Fibroblast of upper back skin (primary cell): ENCODE measurements around the gene DOCK10.
"Not testable (repeated sequence)": the region's sequence is repeated elsewhere in the genome, so short reads cannot be mapped to it uniquely, and the experiment has no call there.

Source experiments
- DNase-seq: peaks from one replicate; pipeline ENCODE4 v3.0.0-alpha.2; 2013

Gene DOCK10

DNA sequence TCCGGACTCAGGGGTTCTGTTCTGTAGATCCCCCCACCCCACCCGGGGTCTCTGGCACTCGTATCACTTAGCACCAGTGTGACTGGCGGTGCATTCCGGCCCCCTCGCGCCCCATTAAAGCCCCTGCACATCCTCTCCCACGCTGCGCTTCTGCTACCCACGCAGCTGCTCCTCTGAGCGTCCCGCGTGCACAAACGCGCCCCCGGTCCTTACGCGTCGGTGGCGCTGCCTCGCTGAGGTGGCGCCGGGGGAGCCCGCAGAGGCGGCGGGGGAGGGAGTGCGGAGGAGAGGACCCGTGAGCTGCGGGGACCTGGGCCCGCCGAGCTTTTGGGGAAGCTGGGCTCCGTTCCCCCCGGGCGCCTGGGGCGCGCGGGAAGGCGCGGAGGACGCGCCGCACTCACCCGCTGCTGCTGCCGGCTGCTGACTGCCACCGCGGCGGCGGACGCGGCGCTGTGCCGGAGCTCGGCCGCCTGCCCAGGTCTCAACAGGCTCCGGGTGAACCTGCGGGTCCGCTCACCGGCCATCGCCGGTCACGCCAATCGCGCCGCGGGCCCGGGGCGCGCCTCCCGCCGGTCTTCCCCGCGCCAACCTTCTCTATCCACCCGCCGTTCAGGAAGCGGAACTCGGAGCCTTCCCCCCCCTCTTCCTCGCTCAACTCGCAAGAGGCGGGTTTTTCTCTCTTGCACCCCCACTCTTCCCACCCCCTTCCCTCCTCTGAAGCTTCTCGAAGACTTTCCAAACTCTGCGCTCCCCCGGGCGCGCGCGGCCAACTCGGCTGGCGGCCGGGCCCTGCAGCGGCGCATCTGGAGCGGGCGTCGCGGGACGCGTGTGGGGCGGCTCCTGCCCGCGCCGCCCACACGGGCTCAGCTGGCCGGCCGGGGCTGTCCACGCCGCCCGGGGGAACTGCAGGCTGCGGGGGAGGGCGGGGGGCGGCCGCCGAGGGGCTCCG is at the start of gene DOCK10:
DOCK10 (minus strand) TSS at position 618 of the 949 bp plus-strand sequence; CDS start at position 524, 94 bp downstream.
- peak; percentile 62 for DNase-seq

DNA sequence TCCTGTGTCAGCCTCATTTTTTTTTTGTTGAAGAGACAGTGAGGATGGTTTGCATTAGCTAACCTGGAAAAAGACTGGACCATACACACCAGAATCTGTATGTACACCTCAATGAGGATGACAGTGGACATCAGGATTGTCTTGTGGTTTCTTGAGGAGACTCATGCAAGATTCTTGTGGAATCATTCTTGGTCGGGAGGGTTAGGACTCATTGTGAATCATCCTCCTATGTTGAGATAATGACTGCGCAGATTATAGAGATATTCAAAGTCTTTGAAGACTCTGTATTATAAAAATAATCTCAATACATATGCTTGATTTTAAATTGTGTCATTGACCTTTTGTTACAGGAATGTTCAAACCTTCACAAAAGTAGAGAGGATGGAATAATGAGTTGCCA is 49.1 kb upstream of the DOCK10 start:
- peak; percentile 98 for DNase-seq

DNA sequence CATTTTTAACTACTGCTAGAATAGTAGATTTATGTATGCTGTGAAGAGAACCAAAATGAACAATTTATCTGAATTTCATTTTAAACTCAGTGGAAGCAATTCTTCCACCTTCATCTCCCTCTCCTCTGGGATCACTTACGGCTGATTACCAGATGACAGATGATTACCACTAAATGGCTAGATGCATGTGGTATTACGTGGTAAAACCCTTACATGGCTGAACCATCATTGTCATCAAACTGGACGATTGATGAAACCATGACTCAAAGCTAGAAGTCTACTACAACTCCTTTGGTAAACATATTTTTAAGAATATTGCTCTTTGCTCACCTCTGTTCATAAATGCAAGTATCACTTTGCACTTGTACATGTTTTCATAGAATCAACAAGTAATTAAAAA is 48.5 kb upstream of the DOCK10 start:
- DNase-seq: peak; percentile 92

DNA sequence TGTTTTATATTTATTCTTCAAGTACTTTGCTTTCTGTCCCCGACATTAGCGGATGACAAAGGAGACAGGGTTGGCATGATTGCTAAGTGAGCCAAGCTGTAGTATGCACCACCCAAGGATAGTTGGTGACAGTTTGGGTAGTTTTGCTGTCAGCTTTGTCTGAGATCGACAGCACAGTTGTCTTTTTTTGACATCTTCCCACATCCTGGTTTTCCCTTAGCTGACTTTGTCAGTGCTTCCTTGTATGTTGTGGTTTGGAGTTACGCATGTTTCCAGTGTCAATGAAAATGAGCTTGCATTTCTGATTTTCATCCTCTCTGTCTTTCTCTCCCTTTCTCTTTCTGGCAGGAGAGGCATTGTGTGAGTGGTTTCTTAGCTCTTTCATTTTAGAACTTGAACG is 44.6 kb upstream of the DOCK10 start:
- DNase-seq: no peak

DNA sequence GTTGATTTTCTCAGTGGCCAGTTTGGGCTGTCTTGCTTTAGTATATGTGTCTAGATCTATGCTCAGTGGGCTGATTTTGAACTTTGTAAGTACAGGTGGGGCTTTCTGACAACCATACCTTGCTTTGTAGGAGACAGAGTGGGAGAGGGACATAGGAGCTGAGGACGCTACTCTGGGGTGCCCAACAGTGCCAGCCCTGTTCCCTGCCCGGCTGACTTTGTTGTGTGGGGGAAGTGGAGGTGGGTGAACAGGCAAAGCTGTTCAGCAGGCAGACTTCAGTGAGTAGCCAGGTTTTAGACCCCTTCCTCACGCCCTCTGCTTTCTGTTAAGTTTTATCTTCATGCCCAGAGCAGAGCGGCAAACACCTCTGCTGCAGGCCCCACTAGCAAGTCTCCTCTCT is 44.2 kb upstream of the DOCK10 start:
- no peak for DNase-seq

DNA sequence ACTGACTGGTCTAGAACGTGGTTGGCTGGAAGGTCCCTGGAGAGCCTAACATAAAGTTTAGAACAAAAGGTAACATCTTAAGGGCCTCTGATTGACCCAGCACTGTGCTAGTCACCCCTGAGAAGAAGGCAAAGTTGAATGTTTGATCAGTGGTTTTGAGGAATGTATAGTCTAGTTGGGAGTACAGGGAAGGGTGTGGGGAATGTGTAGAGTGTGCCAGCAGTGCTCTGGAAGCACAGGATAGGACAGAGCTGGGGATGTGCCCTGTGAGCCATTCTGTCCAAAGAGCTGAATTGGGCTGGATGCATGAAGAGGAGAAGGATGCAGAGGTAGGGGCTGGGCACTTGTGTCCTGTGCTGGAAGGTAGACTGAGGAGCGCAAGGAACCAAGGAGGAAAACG is 41.0 kb upstream of the DOCK10 start:
- peak; percentile 27 for DNase-seq

DNA sequence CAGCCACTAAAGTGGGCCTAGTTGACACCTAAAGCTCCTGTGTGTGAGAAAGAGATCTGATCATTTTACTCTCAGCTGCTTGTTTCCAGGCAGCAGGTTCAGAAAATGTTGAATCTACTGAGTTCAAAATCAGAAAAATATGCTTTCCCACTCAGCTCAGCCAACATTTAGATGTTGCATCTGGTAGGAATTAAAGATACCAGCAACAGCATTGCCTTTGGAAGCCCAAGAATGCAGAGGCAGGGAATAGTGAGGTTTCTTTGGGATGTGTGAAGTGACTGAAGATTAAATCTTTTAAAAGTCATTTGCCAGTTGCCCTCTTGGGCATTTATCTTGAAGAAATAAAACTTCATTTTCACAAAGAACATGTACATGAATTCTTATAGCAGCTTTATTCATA is 33.9 kb upstream of the DOCK10 start:
- peak; percentile 86 for DNase-seq

DNA sequence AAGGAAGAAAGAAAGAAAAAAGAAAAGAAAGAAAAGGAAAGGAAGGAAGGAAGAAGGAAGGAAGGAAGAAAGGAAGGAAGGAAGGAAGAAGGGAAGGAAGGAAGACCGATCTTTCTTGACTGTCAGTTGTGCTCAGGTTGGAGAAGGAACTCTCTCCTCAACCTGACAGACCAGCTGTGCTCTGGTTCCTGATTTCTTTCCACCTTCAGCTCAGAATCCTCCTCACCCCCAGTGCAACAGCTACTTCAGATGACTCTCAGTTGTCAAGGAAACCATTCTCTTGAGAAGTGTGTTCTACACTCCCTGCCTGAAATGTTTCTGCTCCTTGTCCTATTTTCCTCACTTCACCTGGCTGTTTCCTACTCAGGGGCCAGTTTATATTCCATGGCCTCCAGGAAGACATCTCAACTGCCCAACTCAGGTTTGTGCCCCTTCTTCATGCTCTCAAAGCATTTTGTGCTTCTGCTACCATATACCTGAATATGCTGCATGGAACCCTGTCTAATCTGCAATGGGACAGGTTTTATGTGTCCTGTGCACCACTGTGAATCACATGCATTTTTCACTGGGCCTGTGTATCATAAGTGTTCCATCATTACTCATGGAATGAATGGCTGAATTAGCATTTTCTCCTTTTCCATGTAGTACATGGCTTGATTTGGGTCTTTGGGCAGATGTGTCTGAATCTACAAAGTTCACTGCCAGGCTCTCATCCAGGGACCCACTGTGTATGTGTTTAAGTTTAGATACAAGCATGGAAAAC is 32.8 kb upstream of the DOCK10 start:
- DNase-seq: peak; percentile 28

DNA sequence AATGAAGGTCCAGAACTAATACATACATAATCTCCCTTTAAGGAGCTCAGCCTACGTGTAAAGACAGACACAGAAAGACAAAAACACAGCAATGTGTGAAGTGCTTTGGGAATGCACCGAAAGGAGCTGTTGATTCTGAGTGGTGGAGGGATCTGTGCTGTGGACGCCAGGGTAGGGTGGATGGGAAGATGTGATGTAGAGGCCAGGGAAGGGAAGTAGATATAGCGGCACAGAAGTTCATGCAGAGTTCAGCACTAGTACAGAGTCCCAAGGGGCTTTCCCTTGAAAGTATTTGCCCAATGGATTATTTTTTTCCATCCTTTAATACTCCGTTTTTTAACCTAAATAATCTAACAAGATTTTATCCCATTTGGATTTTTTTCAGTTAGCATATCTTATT is 32.1 kb upstream of the DOCK10 start:
- peak; percentile 53 for DNase-seq

DNA sequence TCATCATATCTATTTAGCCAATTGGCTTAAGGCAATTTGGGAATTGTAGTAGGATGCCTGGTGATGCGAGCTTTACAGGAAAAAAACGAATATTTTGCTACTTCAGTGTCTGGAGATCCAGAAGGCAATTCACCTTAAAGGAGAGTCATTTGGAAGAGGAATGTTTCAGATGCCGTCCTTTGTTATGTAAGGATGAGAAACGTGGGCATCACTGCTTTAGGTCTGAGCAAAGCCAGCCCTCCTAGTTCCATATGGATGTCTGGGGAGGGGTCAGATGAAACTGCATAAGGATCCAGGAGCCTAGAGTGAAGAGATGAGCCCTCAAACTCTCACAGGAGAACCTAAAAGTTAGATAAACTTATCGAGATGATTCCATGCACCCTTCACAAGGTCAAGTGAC is 30.9 kb upstream of the DOCK10 start:
- DNase-seq: no peak

DNA sequence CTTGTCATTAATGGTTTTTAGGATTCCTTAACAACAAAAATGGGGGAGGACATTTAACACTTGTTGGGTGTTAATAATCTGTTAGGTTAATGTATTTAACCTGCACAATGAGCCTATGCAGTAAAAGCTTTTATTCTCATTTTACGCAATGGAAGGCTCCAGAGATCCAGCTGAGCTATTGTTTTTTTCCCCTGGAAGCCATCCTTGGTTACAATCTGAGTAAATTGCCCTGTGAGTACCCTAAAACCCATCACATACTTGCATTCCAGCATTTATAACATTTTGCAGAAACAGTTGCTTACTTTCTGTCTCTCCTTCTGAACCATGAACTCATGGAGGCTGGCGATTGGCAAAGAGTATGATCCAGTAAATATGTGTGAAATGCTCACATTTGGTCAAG is 30.2 kb upstream of the DOCK10 start:
- DNase-seq: no peak

DNA sequence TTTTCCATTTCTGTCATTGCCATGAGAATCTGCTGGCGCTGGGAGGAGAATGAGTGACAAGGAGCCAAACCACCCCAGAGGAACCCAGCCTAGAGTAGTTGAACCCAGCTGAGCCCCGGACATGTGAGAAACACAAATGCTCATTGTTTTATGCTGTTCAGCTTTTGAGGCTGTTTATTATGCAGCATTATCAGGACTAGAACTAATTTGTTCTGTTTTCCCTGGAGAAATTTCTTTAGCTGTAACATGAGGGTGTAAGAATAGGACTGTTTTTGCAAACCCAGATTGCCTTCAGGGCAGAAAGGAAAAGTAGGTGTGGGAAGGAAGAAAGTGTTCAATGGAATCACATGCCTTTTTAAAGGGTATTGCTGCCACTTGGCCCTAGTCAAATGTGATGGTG is 28.5 kb upstream of the DOCK10 start:
- no peak for DNase-seq

DNA sequence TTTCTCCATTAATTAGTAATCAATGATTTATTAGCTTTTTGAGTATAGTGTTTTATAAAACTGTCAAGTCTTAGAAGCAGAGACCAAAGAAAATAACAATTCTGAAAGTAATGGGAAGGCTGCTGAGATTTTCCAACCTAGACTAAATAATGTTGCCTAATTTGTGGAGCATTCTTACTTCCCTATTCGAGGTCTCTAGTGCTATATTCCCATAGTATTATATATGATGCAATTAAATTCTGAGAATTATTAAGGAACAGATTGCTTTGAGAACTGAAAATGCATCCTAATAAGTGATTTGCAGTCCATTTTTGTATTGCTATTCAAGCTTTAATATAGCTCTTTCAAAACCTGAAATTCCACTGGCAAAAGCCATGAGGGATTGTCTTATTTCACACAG is 27.7 kb upstream of the DOCK10 start:
- no peak for DNase-seq

DNA sequence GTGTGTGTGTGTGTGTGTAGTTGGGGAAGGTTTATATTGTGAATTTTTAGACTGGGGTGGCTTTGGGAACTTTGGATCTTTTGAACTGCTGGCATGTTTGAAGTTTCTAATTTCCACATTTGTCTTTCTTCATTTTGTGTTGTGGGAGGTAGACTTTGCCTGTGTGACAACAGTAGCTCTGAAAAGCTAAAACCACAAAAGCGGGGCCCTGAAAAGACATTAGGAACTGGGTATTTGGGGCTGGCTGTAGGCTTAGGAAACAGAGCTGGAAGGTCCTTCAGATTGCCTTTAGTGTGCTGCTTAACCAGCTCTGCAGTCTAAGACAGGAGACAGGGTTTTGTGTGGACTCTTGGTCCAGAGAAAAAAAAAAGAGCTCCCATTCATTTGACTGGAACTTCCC is 27.2 kb upstream of the DOCK10 start:
- no peak for DNase-seq

DNA sequence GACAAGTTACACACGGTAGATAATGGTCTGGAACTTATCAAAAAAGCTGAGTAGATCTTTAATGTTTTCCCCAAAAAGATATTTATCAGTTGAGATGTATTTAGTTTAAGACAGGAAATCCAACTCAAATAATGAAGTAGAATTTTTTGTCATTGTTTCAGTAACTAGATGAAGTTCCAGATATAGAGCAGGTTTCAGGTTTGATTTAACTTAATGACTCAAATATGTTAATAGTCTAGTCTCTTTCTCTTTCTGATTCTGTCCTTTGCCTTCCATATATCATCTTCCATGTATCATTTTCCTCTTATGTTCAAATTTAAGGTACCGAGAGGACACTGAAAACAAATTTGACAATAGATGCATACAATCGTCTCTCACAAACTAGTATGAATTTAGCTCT is 23.6 kb upstream of the DOCK10 start:
- no peak for DNase-seq

DNA sequence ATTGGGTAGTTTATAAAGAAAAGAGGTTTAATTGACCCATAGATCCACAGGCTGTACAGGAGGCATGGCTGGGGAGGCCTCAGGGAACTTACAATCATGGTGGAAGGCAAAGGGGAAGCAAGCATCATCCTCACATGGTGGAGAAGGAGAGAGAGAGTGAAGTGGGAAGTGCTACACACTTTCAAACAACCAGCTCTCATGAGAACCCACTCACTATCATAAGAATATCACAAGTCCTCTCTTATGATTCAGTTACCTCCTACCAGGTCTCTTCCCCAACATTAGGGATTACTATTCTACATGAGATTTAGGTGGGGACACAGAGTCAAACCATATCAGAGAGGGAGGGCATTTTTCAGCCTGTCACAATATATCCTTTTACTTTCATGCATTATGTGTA is 22.7 kb upstream of the DOCK10 start:
- no peak for DNase-seq

DNA sequence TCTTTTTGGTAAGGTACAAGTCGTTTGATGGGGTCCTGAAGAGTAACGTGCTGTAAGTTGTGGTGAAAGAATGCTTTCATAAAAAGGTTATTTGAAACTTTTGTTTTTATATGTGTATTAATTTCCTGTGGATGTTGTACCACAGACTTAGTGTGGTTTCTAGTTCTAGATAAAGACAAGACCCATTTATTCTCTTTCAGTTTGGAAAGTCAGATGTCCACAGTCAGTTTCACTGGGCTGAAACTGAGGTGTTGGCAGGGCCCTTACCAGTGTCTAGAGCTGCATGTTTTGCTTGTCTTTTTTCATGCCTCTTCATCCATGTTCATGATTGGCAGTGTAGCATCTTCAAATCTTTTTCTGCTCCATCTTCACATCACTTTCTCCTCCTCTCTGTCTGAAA is 22.1 kb upstream of the DOCK10 start:
- no peak for DNase-seq

DNA sequence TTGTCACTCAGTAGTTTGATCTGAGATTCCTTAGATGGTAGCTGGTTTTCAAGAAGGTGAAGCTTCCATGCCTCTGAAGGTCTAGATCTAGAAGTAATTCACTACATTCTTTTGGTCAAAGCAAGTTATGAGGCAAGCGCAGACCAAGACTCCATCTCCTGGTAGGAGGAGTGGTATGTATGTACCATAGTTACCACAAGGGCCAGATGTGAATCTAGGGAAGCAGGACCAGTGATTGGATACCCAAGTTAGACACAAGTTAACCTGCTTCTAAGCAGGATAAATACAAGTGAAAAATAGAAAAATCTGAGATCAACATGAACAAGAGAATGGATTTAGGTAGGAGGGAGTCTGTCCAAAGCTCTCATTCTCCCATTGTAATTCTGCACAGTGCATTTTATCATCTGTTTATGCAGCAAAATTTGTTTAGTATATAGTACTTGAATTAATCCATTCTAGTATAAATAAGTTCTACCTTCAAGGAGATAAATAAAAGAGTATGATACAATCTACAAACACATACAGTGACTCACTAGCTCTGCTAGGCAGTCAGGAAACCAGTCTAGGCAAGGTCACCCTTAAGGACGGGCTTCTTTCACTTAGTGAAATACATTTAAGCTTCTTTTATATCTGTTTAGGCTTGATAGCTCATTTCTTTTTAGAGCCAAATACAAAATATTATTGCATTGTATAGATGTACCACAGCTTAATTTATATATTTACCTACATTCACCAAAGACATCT is 14.2 kb upstream of the DOCK10 start:
- no peak for DNase-seq

DNA sequence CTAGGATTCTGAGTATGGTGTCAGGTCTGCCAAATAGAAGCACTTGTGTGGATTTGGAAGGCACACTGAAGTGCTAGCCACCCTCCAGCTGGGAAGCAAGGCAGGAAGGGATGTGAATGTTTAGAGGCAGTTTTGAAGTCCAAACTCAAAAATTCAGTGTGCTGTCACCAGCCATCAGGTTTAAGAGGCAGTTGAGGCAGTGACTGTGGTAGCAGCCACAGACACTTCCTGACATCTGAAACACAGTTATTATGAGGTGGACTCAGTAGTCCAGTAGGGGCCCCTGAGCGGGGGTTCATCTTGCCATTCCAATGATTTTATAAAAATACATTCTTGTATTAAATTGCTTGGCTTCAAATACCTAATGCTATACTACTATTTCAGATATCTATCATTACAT is 13.4 kb upstream of the DOCK10 start:
- no peak for DNase-seq

DNA sequence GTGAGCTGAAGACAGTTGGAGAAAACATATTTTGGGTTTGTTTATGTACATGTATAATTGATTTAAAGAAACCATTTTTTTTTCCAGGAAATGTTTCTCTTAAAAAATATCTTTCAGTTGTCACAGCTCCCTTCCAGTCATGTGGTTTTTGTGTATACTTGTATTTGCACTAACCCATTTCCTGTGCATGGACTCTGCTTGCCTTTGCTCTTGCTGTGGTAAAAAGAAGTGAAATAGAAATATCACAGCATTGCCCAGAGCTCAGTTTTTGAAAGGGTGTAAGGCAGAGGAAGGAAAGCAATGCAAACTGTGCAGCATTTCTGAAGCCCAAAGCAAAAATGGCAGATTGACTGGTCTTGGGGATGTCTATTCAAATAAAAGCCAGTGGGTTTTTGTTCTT is 10.4 kb upstream of the DOCK10 start:
- DNase-seq: no peak

DNA sequence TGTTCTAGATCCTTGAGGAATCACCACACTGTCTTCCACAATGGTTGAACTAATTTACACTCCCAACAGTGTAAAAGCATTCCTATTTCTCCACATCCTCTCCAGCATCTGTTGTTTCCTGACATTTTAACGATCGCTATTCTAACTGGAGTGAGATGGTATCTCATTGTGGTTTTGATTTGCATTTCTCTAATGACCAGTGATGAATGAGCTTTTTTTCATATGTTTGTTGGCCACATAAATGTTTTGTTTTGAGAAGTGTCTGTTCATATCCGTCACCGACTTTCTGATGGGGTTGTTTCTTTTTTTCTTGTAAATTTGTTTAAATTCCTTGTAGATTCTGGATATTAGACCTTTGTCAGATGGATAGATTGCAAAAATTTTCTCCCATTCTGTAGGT is 5.2 kb upstream of the DOCK10 start:
- not testable (repeated sequence) for DNase-seq

DNA sequence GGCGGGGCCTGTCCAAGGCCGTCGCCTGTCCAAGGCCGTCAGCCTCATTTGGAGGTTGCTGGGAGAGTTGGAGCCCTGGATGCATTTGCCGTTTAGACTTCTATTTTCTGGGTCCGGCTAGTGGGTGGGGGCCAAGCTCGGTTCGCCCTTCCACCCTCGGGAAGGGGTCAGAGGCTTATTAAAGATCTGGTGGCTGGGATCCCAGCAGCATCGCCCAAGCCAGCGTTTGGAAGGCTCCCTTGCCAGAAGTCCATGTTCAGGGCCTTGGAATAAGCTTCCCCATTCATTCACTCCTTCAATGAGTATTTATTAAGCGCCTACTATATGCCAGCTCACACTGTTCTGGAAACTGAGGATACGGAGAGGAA is 516 bp upstream of the DOCK10 start:
- DNase-seq: no peak

DNA sequence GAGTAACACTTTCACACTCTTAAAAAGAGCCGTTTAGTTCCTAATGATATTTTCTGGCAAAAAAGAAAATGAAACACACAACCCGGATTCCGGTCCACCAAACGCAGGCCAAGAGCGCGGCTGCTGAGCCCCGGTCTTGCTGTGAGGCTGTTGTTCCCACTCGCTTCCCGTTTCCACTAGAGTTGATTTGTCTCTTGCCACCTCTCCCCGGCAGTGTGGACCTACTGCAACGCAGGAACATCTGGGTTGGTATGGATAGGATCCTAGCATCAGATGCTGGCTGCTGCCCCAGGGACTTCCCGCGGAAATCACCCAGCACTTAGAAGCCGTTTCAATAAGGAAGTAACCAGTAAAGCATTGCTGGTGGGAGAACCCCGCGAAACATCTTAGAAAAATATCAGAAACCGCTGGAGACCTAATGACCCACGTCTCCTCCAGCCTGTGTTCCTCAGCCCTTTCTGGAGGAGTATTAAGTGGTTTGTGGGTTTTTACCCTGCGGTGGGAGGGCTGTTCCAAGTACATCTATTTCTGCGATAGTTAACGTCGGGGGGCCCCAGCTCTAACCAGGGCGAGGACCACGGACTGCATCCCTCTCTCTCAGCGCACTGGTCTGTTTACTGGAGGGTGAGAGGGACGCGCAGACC is 939 bp downstream of the DOCK10 start:
- peak; percentile 45 for DNase-seq
